Measurements from ENCODE around the gene RPS10. TPM values are rescaled to one million over a fixed set of nuclear protein-coding genes. Genes with fewer than 3 reads are reported as not detected.
"Not testable (repeated sequence)": the region's sequence is repeated elsewhere in the genome, so short reads cannot be mapped to it uniquely, and the experiment has no call there.

RPS10 gene
- total RNA-seq, 1 experiment from 2014 or later = 3,132 TPM

- DNase-seq (ENCODE audit: low spot score) = peak; percentile 26
Observed at GRCh38 chr6:34447910-34448309, 22.0 kb upstream of the RPS10 start.

- no peak for DNase-seq (ENCODE audit: low spot score)
Observed at GRCh38 chr6:34447386-34447785, 21.5 kb upstream of the RPS10 start.

GRCh38 chr6:34445313-34445860 lies 19.5 kb upstream of the RPS10 start:
- DNase-seq (ENCODE audit: low spot score) = no peak

- DNase-seq (ENCODE audit: low spot score) = no peak
Observed at GRCh38 chr6:34441526-34441925, 15.7 kb upstream of the RPS10 start.

GRCh38 chr6:34439442-34439841 lies 13.6 kb upstream of the RPS10 start:
- DNase-seq (ENCODE audit: low spot score) = no peak

- DNase-seq (ENCODE audit: low spot score) = no peak
Observed at GRCh38 chr6:34438705-34439104, 12.8 kb upstream of the RPS10 start.

GRCh38 chr6:34437644-34437970 lies 11.7 kb upstream of the RPS10 start:
- no peak for DNase-seq (ENCODE audit: low spot score)

- no peak for DNase-seq (ENCODE audit: low spot score)
Observed at GRCh38 chr6:34436803-34437643, 11.2 kb upstream of the RPS10 start.

GRCh38 chr6:34435916-34436315 lies 10.0 kb upstream of the RPS10 start:
- no peak for DNase-seq (ENCODE audit: low spot score)

- no peak for DNase-seq (ENCODE audit: low spot score)
Observed at GRCh38 chr6:34425132-34425497, 754 bp downstream of the RPS10 start.

- DNase-seq (ENCODE audit: low spot score) = no peak
Observed at GRCh38 chr6:34424200-34425131, 1.4 kb downstream of the RPS10 start.

- DNase-seq (ENCODE audit: low spot score) = no peak
Observed at GRCh38 chr6:34423254-34423653, 2.6 kb downstream of the RPS10 start.

GRCh38 chr6:34418367-34418766 lies 7.5 kb downstream of the RPS10 start:
- no peak for DNase-seq (ENCODE audit: low spot score)

GRCh38 chr6:34416877-34417371 lies 8.9 kb downstream of the RPS10 start:
- DNase-seq (ENCODE audit: low spot score) = no peak

GRCh38 chr6:34414999-34415858 lies 10.6 kb downstream of the RPS10 start:
- DNase-seq (ENCODE audit: low spot score) = peak; percentile 83

- no peak for DNase-seq (ENCODE audit: low spot score)
Observed at GRCh38 chr6:34412643-34413214, 13.1 kb downstream of the RPS10 start.

- DNase-seq (ENCODE audit: low spot score) = no peak
Observed at GRCh38 chr6:34412016-34412415, 13.9 kb downstream of the RPS10 start.

GRCh38 chr6:34407915-34408314 lies 18.0 kb downstream of the RPS10 start:
- DNase-seq (ENCODE audit: low spot score) = not testable (repeated sequence)

GRCh38 chr6:34396518-34396917 lies 29.4 kb downstream of the RPS10 start:
- no peak for DNase-seq (ENCODE audit: low spot score)

- no peak for DNase-seq (ENCODE audit: low spot score)
Observed at GRCh38 chr6:34393966-34394305, 31.9 kb downstream of the RPS10 start.
